ENCODE results near the gene SLC35F4. TPM values are rescaled to one million over a fixed set of nuclear protein-coding genes. Genes with fewer than 3 reads are reported as not detected.

SLC35F4 gene
- total RNA-seq, 6 experiments from 2014 or later: not detected

- H3K9me3 Mint-ChIP-seq: peaks cover 29% of the 10 kb centered on the region
- H3K27me3 Mint-ChIP-seq (ENCODE audit: insufficient read depth): no peaks in the 10 kb centered on the region
- H3K27ac Mint-ChIP-seq: no peak overlapping the region
- H3K4me1 Mint-ChIP-seq (ENCODE audit: low read depth): no peaks in the 10 kb centered on the region
- no peaks in the 10 kb centered on the region for H3K36me3 Mint-ChIP-seq (ENCODE audit: low read depth)
- H3K4me3 Mint-ChIP-seq: no peak overlapping the region
- DNase-seq: no peak
- TF ChIP-seq CTCF (IDR thresholded peaks at IDR 0.05): no peak
These were observed 45.3 kb downstream of the SLC35F4 start for GRCh38 chr14:57820581-57820980.

GRCh38 chr14:57818511-57818910, 47.4 kb downstream of the SLC35F4 start:
- Mint-ChIP-seq H3K4me3 (no peak overlapping the region), H3K4me1 (ENCODE audit: low read depth) (no peaks in the 10 kb centered on the region), H3K36me3 (ENCODE audit: low read depth) (no peaks in the 10 kb centered on the region), H3K27me3 (ENCODE audit: insufficient read depth) (no peaks in the 10 kb centered on the region), H3K27ac (no peak overlapping the region), H3K9me3 (peaks cover 23% of the 10 kb centered on the region)
- TF ChIP-seq CTCF (IDR thresholded peaks at IDR 0.05): no peak
- DNase-seq: no peak

GRCh38 chr14:57816568-57817284, 49.2 kb downstream of the SLC35F4 start:
- DNase-seq: no peak
- no peak overlapping the region for H3K4me3 Mint-ChIP-seq
- no peak for TF ChIP-seq CTCF (IDR thresholded peaks at IDR 0.05)
- H3K9me3 Mint-ChIP-seq: peaks cover 27% of the 10 kb centered on the region
- no peaks in the 10 kb centered on the region for H3K36me3 Mint-ChIP-seq (ENCODE audit: low read depth)
- H3K27me3 Mint-ChIP-seq (ENCODE audit: insufficient read depth): no peaks in the 10 kb centered on the region
- no peak overlapping the region for H3K27ac Mint-ChIP-seq
- H3K4me1 Mint-ChIP-seq (ENCODE audit: low read depth): no peaks in the 10 kb centered on the region

GRCh38 chr14:57814726-57815125, 51.2 kb downstream of the SLC35F4 start:
- Mint-ChIP-seq H3K4me1 (ENCODE audit: low read depth) (no peaks in the 10 kb centered on the region), H3K27ac (no peak overlapping the region), H3K4me3 (no peak overlapping the region), H3K36me3 (ENCODE audit: low read depth) (no peaks in the 10 kb centered on the region), H3K9me3 (peaks cover 34% of the 10 kb centered on the region), H3K27me3 (ENCODE audit: insufficient read depth) (no peaks in the 10 kb centered on the region)
- DNase-seq: no peak
- TF ChIP-seq CTCF (IDR thresholded peaks at IDR 0.05): no peak

- no peaks in the 10 kb centered on the region for H3K27me3 Mint-ChIP-seq (ENCODE audit: insufficient read depth)
- H3K4me3 Mint-ChIP-seq: no peak overlapping the region
- no peak overlapping the region for H3K27ac Mint-ChIP-seq
- no peak for TF ChIP-seq CTCF (IDR thresholded peaks at IDR 0.05)
- H3K36me3 Mint-ChIP-seq (ENCODE audit: low read depth): no peaks in the 10 kb centered on the region
- peaks cover 37% of the 10 kb centered on the region for H3K9me3 Mint-ChIP-seq
- H3K4me1 Mint-ChIP-seq (ENCODE audit: low read depth): no peaks in the 10 kb centered on the region
- DNase-seq: no peak
These were observed 53.2 kb downstream of the SLC35F4 start for GRCh38 chr14:57812741-57813140.
